ENCODE results near the gene GPR84. TPM values are rescaled to one million over a fixed set of nuclear protein-coding genes. Genes with fewer than 3 reads are reported as not detected.

The GPR84 gene
- total and polyA plus RNA-seq, 4 experiments from 2014 or later, result 0.36 TPM; not detected in 3

DNA sequence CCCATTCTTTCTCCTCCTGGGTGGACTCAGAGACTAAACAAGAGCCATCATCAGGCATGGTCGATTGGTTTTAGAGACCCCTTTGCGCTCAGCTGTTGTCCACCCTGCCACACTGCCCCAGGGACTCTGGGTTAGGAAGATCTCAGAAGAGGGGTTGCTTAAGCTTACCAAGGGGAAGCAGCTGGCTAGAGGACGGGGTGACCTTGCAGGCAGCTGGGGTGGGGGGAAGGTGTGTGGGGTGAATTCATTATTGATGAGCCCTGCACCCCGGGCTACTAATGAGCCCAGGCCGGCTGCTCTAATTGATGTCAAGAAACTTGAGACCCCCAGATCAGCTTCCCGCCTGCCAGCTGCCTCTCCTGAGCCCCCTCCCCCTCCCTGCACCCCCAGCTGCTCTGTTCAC, 28.9 kb upstream of the GPR84 start:
- intact Hi-C loops (cut with micrococcal nuclease), result no loop called here
- peak overlapping the region in 1 of 7 donors; percentile 12 for H3K27ac Mint-ChIP-seq
- peak in 1 of 5 donors; percentile 11 for DNase-seq
- CTCF ChIA-PET (ENCODE audit: partially characterized antibody), result interaction anchor here (0.7 to 4.3 kb wide), 18 partner anchors 9 to 144 kb away, joined by 3 to 26 read pairs (median 4); no protein-coding TSS in a partner anchor
- Histone ChIP-seq H3K27me3 (ENCODE audit: insufficient read depth, low read length) (no peaks in the 10 kb centered on the region), H3K27ac (ENCODE audit: low read depth, low read length) (no peak overlapping the region), H3K9me3 (ENCODE audit: control insufficient read depth in 1 of 2, low read length in 2 of 2) (no peaks in the 10 kb centered on the region), H3K36me3 (ENCODE audit: insufficient read depth, low read length) (peaks cover 33% of the 10 kb centered on the region), H3K4me1 (ENCODE audit: insufficient read depth, low read length) (peaks cover 39% of the 10 kb centered on the region), H3K4me3 (ENCODE audit: low read length in 2 of 2) (no peak overlapping the region)
- H3K4me1 Mint-ChIP-seq, result peaks cover 20 to 51% (median 32%) of the 10 kb centered on the region in 4 donors
- no peak overlapping the region for H3K4me3 Mint-ChIP-seq
- H3K27me3 Mint-ChIP-seq, result no peaks in the 10 kb centered on the region
- POLR2A ChIA-PET (ENCODE audit: partially characterized antibody), result interaction anchor here (2.9 kb wide), 1 partner anchor 24 kb away, joined by 20 read pairs; the partner anchor contains the start of gene ITGA5
- no peaks in the 10 kb centered on the region for H3K9me3 Mint-ChIP-seq
- peaks cover 35 to 41% of the 10 kb centered on the region in 2 donors for H3K36me3 Mint-ChIP-seq

- Mint-ChIP-seq H3K9me3 (no peaks in the 10 kb centered on the region), H3K4me1 (peaks cover 21 to 51% (median 32%) of the 10 kb centered on the region in 4 donors), H3K27ac (peak overlapping the region in 3 of 7 donors; percentile 8 to 59 (median 37)), H3K36me3 (peaks cover 29 to 36% of the 10 kb centered on the region in 2 donors), H3K27me3 (no peaks in the 10 kb centered on the region), H3K4me3 (peak overlapping the region in 2 of 8 donors; percentile 22 to 33)
- ChIA-PET POLR2A (ENCODE audit: partially characterized antibody) (interaction anchor here (1.6 to 2.9 kb wide), 2 partner anchors 24 to 47 kb away, joined by 3 to 20 read pairs; partner anchors contain the start of gene ITGA5), CTCF (ENCODE audit: partially characterized antibody) (interaction anchor here (0.6 to 4.3 kb wide), 20 partner anchors 7 to 143 kb away, joined by 3 to 26 read pairs (median 5); no protein-coding TSS in a partner anchor)
- no peak overlapping the region for H3K4me3 ChIP-seq (ENCODE audit: low read length in 2 of 2)
- no peak overlapping the region for H3K27ac ChIP-seq (ENCODE audit: low read depth, low read length)
- H3K4me1 ChIP-seq (ENCODE audit: insufficient read depth, low read length), result peaks cover 39% of the 10 kb centered on the region
- H3K36me3 ChIP-seq (ENCODE audit: insufficient read depth, low read length), result peaks cover 30% of the 10 kb centered on the region
- DNase-seq, result peak in 1 of 5 donors; percentile 11
- no peaks in the 10 kb centered on the region for H3K9me3 ChIP-seq (ENCODE audit: control insufficient read depth in 1 of 2, low read length in 2 of 2)
- no peaks in the 10 kb centered on the region for H3K27me3 ChIP-seq (ENCODE audit: insufficient read depth, low read length)
- intact Hi-C loops (cut with micrococcal nuclease), result no loop called here
Observed at GRCh38 chr12:54392485-54393206, 28.4 kb upstream of the GPR84 start.

DNA sequence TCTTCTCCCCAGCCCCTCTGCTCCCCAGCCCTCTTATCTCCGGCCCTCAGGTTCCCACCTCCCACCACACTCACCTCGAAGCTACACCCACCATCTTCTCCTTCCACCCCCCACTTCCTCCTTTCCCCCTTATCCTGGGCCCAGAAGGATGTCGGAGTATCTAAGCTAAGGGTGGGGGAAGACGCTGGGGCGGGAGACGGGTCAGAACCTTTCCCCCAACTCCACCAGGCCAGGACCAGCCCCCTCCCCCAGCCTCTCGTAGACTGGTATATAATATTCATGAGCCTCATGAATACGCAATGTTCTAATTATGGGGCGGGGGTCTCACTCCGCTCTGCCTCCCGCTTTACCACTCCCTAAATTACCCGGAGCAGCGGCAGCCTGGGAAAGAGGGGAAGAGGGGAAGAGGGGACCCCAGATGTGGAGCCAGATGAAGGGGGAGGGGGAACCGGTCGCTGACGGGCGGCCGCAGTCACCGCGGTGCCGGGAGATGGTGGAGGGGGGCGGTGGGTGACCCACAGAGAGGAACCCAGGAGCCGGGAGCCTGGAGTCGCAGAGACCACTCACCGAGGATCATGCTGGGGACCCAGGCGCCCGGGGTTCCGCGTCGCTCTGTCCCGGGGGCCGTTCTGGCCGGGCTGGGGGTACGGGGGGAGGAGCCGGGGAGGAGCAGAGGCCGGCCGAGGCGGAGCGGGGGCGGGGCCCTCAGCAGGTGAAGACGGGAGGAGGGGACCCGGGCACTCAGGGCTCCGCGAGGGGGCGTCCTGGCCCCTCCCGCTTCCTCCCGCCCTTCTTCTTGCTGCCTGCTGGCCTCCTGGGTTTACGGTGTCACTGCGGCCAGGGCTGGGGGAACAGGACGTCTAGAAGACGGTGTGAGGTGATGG, 26.6 kb upstream of the GPR84 start:
- H3K27ac ChIP-seq (ENCODE audit: low read depth, low read length), result no peak overlapping the region
- Mint-ChIP-seq H3K27ac (peak overlapping the region in 1 of 7 donors; percentile 25), H3K4me3 (peak overlapping the region; percentile 64 to 89 (median 80)), H3K36me3 (peaks cover 15 to 21% of the 10 kb centered on the region in 2 donors), H3K4me1 (peaks cover 24 to 51% (median 29%) of the 10 kb centered on the region in 4 donors), H3K27me3 (no peaks in the 10 kb centered on the region), H3K9me3 (no peaks in the 10 kb centered on the region)
- peaks cover 13% of the 10 kb centered on the region for H3K36me3 ChIP-seq (ENCODE audit: insufficient read depth, low read length)
- intact Hi-C loops (cut with micrococcal nuclease), result no loop called here
- peaks cover 39% of the 10 kb centered on the region for H3K4me1 ChIP-seq (ENCODE audit: insufficient read depth, low read length)
- POLR2A ChIA-PET (ENCODE audit: partially characterized antibody), result interaction anchor here (1.6 to 2.9 kb wide), 2 partner anchors 26 to 49 kb away, joined by 3 to 20 read pairs; partner anchors contain the start of gene ITGA5
- CTCF ChIA-PET (ENCODE audit: partially characterized antibody), result interaction anchor here (0.7 to 4.3 kb wide), 9 partner anchors 9 to 54 kb away, joined by 3 to 26 read pairs (median 5); no protein-coding TSS in a partner anchor
- H3K27me3 ChIP-seq (ENCODE audit: insufficient read depth, low read length), result no peaks in the 10 kb centered on the region
- H3K9me3 ChIP-seq (ENCODE audit: control insufficient read depth in 1 of 2, low read length in 2 of 2), result no peaks in the 10 kb centered on the region
- peak overlapping the region; percentile 15 to 28 for H3K4me3 ChIP-seq (ENCODE audit: low read length in 2 of 2)
- DNase-seq, result peak; percentile 64 to 77 (median 67)

GRCh38 chr12:54390176-54390667, 25.9 kb upstream of the GPR84 start:
- Histone ChIP-seq H3K4me1 (ENCODE audit: insufficient read depth, low read length) (peaks cover 39% of the 10 kb centered on the region), H3K27ac (ENCODE audit: low read depth, low read length) (no peak overlapping the region), H3K9me3 (ENCODE audit: control insufficient read depth in 1 of 2, low read length in 2 of 2) (no peaks in the 10 kb centered on the region), H3K4me3 (ENCODE audit: low read length in 2 of 2) (no peak overlapping the region), H3K27me3 (ENCODE audit: insufficient read depth, low read length) (no peaks in the 10 kb centered on the region), H3K36me3 (ENCODE audit: insufficient read depth, low read length) (peaks cover 6% of the 10 kb centered on the region)
- CTCF ChIA-PET (ENCODE audit: partially characterized antibody), result interaction anchor here (0.7 to 4.3 kb wide), 4 partner anchors 10 to 49 kb away, joined by 3 to 26 read pairs (median 14); no protein-coding TSS in a partner anchor
- DNase-seq, result no peak
- POLR2A ChIA-PET (ENCODE audit: partially characterized antibody), result no interaction called here
- Mint-ChIP-seq H3K9me3 (no peaks in the 10 kb centered on the region), H3K4me3 (peak overlapping the region in 6 of 8 donors; percentile 6 to 83 (median 52)), H3K27me3 (no peaks in the 10 kb centered on the region), H3K27ac (peak overlapping the region in 5 of 7 donors; percentile 42 to 90 (median 69)), H3K4me1 (peaks cover 24 to 50% (median 27%) of the 10 kb centered on the region in 4 donors), H3K36me3 (peaks cover 10 to 16% of the 10 kb centered on the region in 2 donors)
- intact Hi-C loops (cut with micrococcal nuclease), result no loop called here

GRCh38 chr12:54389607-54390175, 25.4 kb upstream of the GPR84 start:
- Mint-ChIP-seq H3K4me1 (peaks cover 24 to 45% (median 25%) of the 10 kb centered on the region in 4 donors), H3K36me3 (peaks cover 5 to 11% of the 10 kb centered on the region in 2 donors), H3K27me3 (no peaks in the 10 kb centered on the region), H3K4me3 (peak overlapping the region; percentile 6 to 84 (median 52)), H3K9me3 (no peaks in the 10 kb centered on the region), H3K27ac (peak overlapping the region; percentile 42 to 90 (median 74))
- no peak for DNase-seq
- POLR2A ChIA-PET (ENCODE audit: partially characterized antibody), result no interaction called here
- H3K4me3 ChIP-seq (ENCODE audit: low read length in 2 of 2), result no peak overlapping the region
- H3K27me3 ChIP-seq (ENCODE audit: insufficient read depth, low read length), result no peaks in the 10 kb centered on the region
- intact Hi-C loops (cut with micrococcal nuclease), result no loop called here
- CTCF ChIA-PET (ENCODE audit: partially characterized antibody), result interaction anchor here (1.5 to 4.3 kb wide), 2 partner anchors 10 to 49 kb away, joined by 8 to 26 read pairs; no protein-coding TSS in a partner anchor
- peaks cover under 1% of the 10 kb centered on the region for H3K36me3 ChIP-seq (ENCODE audit: insufficient read depth, low read length)
- H3K4me1 ChIP-seq (ENCODE audit: insufficient read depth, low read length), result peaks cover 39% of the 10 kb centered on the region
- H3K9me3 ChIP-seq (ENCODE audit: control insufficient read depth in 1 of 2, low read length in 2 of 2), result no peaks in the 10 kb centered on the region
- no peak overlapping the region for H3K27ac ChIP-seq (ENCODE audit: low read depth, low read length)

GRCh38 chr12:54389134-54389508, 24.8 kb upstream of the GPR84 start:
- Histone ChIP-seq H3K27me3 (ENCODE audit: insufficient read depth, low read length) (no peaks in the 10 kb centered on the region), H3K27ac (ENCODE audit: low read depth, low read length) (no peak overlapping the region), H3K9me3 (ENCODE audit: control insufficient read depth in 1 of 2, low read length in 2 of 2) (no peaks in the 10 kb centered on the region), H3K4me3 (ENCODE audit: low read length in 2 of 2) (no peak overlapping the region), H3K36me3 (ENCODE audit: insufficient read depth, low read length) (no peaks in the 10 kb centered on the region), H3K4me1 (ENCODE audit: insufficient read depth, low read length) (peaks cover 34% of the 10 kb centered on the region)
- ChIA-PET POLR2A (ENCODE audit: partially characterized antibody) (no interaction called here), CTCF (ENCODE audit: partially characterized antibody) (no interaction called here)
- no peaks in the 10 kb centered on the region for H3K27me3 Mint-ChIP-seq
- no peak for DNase-seq
- no peaks in the 10 kb centered on the region for H3K9me3 Mint-ChIP-seq
- intact Hi-C loops (cut with micrococcal nuclease), result no loop called here
- peaks cover 4 to 5% of the 10 kb centered on the region in 2 donors for H3K36me3 Mint-ChIP-seq
- H3K4me3 Mint-ChIP-seq, result no peak overlapping the region
- peak overlapping the region in 1 of 7 donors; percentile 69 for H3K27ac Mint-ChIP-seq
- peaks cover 18 to 39% (median 21%) of the 10 kb centered on the region in 4 donors for H3K4me1 Mint-ChIP-seq
